Chondrocyte (in vitro differentiated cells): ENCODE results near the gene DGKG. TPM values are rescaled to one million over a fixed set of nuclear protein-coding genes. Genes with fewer than 3 reads are reported as not detected.

Source experiments
- DNase-seq: peaks from one replicate; pipeline ENCODE4 v3.0.0; 2021; ENCODE audit warnings: mixed read lengths, low spot score
- H3K27ac Mint-ChIP-seq: one replicate; pipeline ENCODE4 v1.8.0; 2021; ENCODE audit warnings: mild to moderate bottlenecking, moderate library complexity, mixed read lengths; ENCODE audit not compliant: unreplicated experiment
- H3K27me3 Mint-ChIP-seq: 2 replicates; pipeline ENCODE4 v1.8.0; 2021; ENCODE audit warnings: low read depth, mixed read lengths
- H3K36me3 Mint-ChIP-seq: 2 replicates; pipeline ENCODE4 v1.8.0; 2021; ENCODE audit warnings: low read depth, mixed read lengths
- H3K4me1 Mint-ChIP-seq: 2 replicates; pipeline ENCODE4 v1.8.0; 2021; ENCODE audit warnings: low read depth, mild to moderate bottlenecking, mixed read lengths
- H3K4me3 Mint-ChIP-seq: one replicate; pipeline ENCODE4 v1.8.0; 2021; ENCODE audit warnings: mild to moderate bottlenecking, moderate library complexity, mixed read lengths; ENCODE audit not compliant: unreplicated experiment
- H3K9me3 Mint-ChIP-seq: 2 replicates; pipeline ENCODE4 v1.8.0; 2021; ENCODE audit warnings: low read depth, mixed read lengths
- total RNA-seq: library from RNA; stranded (reverse); gene quantifications from 3 replicates; pipeline ENCODE4 v1.2.1, GENCODE V29; 2021
- TF ChIP-seq, protein P1 (sequence below): fragments of 200-600 bp; sonication (generic); IDR thresholded peaks from 2 replicates; pipeline ENCODE4 v1.5.0; 2021; ENCODE audit warnings: antibody characterized with exemption, mild to moderate bottlenecking, moderate library complexity

DGKG gene
- total RNA-seq, 1 donor from 2014 or later: 1.6 TPM

DNA sequence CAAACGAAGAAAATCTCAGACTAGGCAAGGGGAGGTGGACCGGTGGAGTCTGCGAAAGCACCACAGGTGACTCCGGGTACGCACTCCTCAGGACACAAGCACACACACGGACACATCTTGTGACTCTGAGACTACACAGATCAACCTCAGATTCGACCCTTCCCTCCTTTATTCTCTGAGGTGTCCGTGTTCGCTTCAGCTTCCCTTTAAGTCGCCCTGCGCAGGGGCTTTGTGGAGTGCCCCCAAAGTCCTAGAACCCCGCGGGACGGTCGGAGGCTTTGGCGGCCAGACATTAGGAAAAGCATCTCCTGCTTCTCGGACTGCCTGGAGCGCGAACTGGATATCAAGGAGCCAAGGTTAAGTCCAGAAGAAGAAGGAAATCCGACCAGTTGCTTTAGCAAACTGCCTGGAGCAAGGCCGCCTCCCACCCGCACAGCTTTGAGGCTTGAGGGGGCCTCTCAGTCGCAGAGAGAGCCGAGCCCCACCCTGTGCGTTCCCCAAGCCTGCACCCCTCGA, 730 bp downstream of the DGKG start:
- DNase-seq: no peak
- Mint-ChIP-seq H3K4me1 (peaks cover 49% of the 10 kb centered on the region), H3K9me3 (no peaks in the 10 kb centered on the region), H3K27ac (no peak overlapping the region), H3K36me3 (no peaks in the 10 kb centered on the region), H3K27me3 (peaks cover 28% of the 10 kb centered on the region), H3K4me3 (peak overlapping the region; percentile 76)
- TF ChIP-seq, protein P1, sequence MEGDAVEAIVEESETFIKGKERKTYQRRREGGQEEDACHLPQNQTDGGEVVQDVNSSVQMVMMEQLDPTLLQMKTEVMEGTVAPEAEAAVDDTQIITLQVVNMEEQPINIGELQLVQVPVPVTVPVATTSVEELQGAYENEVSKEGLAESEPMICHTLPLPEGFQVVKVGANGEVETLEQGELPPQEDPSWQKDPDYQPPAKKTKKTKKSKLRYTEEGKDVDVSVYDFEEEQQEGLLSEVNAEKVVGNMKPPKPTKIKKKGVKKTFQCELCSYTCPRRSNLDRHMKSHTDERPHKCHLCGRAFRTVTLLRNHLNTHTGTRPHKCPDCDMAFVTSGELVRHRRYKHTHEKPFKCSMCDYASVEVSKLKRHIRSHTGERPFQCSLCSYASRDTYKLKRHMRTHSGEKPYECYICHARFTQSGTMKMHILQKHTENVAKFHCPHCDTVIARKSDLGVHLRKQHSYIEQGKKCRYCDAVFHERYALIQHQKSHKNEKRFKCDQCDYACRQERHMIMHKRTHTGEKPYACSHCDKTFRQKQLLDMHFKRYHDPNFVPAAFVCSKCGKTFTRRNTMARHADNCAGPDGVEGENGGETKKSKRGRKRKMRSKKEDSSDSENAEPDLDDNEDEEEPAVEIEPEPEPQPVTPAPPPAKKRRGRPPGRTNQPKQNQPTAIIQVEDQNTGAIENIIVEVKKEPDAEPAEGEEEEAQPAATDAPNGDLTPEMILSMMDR: no peak

DNA sequence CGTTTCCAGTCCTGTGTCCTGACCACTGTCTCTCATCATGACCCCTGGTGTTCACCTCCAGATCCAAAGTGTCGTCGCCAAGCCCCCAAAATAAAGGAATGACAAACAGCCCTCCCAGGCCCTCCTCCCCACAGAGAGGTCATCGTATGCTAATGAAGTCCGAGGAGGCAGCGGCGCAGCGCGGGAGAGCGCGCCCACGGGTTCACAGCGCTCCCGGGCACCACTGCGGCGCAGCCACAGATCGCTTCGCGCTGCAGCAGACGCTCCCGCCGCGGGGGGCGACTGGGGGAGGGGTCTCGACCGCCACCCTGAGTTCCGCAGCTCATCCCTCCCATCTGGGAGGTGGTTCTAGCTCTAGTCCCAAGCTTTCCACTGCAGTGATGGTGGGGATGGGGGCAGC, 1.3 kb downstream of the DGKG start:
- Mint-ChIP-seq H3K27me3 (peaks cover 31% of the 10 kb centered on the region), H3K4me1 (peaks cover 46% of the 10 kb centered on the region), H3K4me3 (peak overlapping the region; percentile 76), H3K9me3 (no peaks in the 10 kb centered on the region), H3K36me3 (no peaks in the 10 kb centered on the region), H3K27ac (no peak overlapping the region)
- no peak for DNase-seq
- TF ChIP-seq, protein P1: no peak

DNA sequence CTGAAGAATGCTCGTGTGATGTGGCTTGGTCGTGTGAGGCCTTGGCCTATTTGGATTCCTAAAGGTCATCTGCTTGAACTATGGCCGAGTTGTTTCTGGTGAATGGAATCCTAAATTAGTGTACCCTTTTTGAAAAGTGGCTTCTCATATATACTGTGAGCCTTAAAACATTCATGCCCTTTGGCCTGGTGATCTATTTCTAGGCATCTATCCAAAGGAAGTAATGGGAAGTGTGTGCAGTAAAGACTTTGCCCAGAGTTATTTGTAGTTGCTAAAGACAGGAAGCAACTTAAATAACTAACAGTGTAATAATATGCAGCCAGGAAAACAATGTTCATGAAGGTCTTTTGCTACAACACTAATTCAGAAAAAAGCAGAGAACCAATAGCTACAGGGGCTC, 3.0 kb downstream of the DGKG start:
- TF ChIP-seq, protein P1: no peak
- Mint-ChIP-seq H3K27me3 (peaks cover 27% of the 10 kb centered on the region), H3K36me3 (no peaks in the 10 kb centered on the region), H3K9me3 (no peaks in the 10 kb centered on the region), H3K4me3 (no peak overlapping the region), H3K4me1 (peaks cover 36% of the 10 kb centered on the region), H3K27ac (no peak overlapping the region)
- no peak for DNase-seq

DNA sequence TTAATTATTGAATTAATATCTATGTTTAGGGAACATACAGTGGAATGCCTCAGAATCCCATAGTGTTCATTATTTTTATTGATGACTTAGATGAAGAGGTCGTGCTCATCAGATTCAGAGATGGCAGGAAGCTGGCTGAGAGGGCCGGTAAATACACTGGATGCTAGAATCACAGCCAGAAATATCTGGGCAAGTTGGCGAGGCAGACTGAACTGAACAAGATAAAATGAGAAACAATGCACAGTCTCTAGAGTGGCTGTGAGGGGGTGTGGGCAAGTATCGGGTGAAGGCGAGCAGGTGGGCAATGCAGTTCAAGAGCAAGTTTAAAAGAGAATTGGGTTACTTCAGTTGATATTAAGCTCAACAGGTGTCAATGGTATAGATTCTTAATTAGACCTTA, 5.9 kb downstream of the DGKG start:
- Mint-ChIP-seq H3K27me3 (peaks cover 13% of the 10 kb centered on the region), H3K4me3 (no peak overlapping the region), H3K27ac (no peak overlapping the region), H3K36me3 (no peaks in the 10 kb centered on the region), H3K4me1 (peaks cover 17% of the 10 kb centered on the region), H3K9me3 (no peaks in the 10 kb centered on the region)
- no peak for DNase-seq
- TF ChIP-seq, protein P1: no peak

DNA sequence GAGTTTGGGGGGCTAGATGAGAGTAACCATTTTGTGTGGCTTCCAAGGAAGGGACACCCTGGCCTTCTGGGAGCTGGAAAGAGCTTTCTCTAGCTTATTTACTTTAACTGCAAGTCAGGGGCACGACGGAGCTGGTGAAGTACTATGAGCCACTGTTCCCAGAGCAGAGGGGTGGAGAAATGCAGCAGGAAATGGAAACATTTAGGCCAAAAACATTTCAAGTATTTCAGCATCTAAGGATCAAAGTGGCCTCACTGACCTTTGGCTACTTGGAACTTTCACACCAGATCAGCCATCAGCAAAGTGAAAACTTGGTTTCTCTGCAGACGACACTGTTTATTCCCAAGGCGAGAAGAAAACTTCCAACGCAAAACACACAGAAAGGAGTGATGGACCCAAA, 7.9 kb downstream of the DGKG start:
- DNase-seq: no peak
- Mint-ChIP-seq H3K4me3 (peak overlapping the region; percentile 0), H3K27ac (peak overlapping the region; percentile 62), H3K9me3 (no peaks in the 10 kb centered on the region), H3K27me3 (peaks cover 6% of the 10 kb centered on the region), H3K36me3 (peaks cover 2% of the 10 kb centered on the region), H3K4me1 (peaks cover 9% of the 10 kb centered on the region)
- TF ChIP-seq, protein P1: no peak
